SKM-1 treated with dmso at 0.1 percent for 144 hours (cell line): ENCODE measurements around the gene HP1BP3.
"Not testable (repeated sequence)": the region's sequence is repeated elsewhere in the genome, so short reads cannot be mapped to it uniquely, and the experiment has no call there.

ENCODE experiments used
- DNase-seq: peaks from one replicate; lab custom pipeline; 2025; ENCODE audit not compliant: unreplicated experiment; lab: John Stamatoyannopoulos, UW

The HP1BP3 gene

GRCh38 chr1:20728371-20729154, 58.5 kb downstream of the HP1BP3 start:
- no peak for DNase-seq

- no peak for DNase-seq
Measured at GRCh38 chr1:20727746-20728316, 59.3 kb downstream of the HP1BP3 start.

GRCh38 chr1:20726932-20727745, 60.0 kb downstream of the HP1BP3 start:
- DNase-seq: no peak

GRCh38 chr1:20726118-20726911, 60.8 kb downstream of the HP1BP3 start:
- no peak for DNase-seq

- DNase-seq: no peak
Measured at GRCh38 chr1:20725189-20726117, 61.7 kb downstream of the HP1BP3 start.

- DNase-seq: no peak
Measured at GRCh38 chr1:20724364-20725188, 62.5 kb downstream of the HP1BP3 start.

- no peak for DNase-seq
Measured at GRCh38 chr1:20723537-20724363, 63.4 kb downstream of the HP1BP3 start.

- DNase-seq: no peak
Measured at GRCh38 chr1:20723159-20723536, 64.0 kb downstream of the HP1BP3 start.

- DNase-seq: no peak
Measured at GRCh38 chr1:20721117-20722061, 65.7 kb downstream of the HP1BP3 start.

GRCh38 chr1:20720631-20721091, 66.4 kb downstream of the HP1BP3 start:
- no peak for DNase-seq

GRCh38 chr1:20719871-20720620, 67.1 kb downstream of the HP1BP3 start:
- DNase-seq: no peak

GRCh38 chr1:20719261-20719660, 67.8 kb downstream of the HP1BP3 start:
- DNase-seq: no peak

- DNase-seq: not testable (repeated sequence)
Measured at GRCh38 chr1:20718343-20718882, 68.7 kb downstream of the HP1BP3 start.

- DNase-seq: no peak
Measured at GRCh38 chr1:20717452-20718342, 69.4 kb downstream of the HP1BP3 start, which contains the start of gene KIF17. Gene KIF17, minus strand, starts transcription at chr1:20718007. Its CDS starts 301 bp downstream, at chr1:20717706.

- no peak for DNase-seq
Measured at GRCh38 chr1:20716232-20716631, 70.9 kb downstream of the HP1BP3 start.
